ENCODE data around the gene CNTROB.

CNTROB gene

GRCh38 chr17:7967751-7968150 lies 35.7 kb downstream of the CNTROB start:
- POLR2A ChIA-PET: no interaction called here
- Histone ChIP-seq H3K36me3 (ENCODE audit: control insufficient read depth in 4 of 4, insufficient read depth in 4 of 4, low read length in 3 of 4) (no peaks in the 10 kb centered on the region), H3K27me3 (replicated peaks in 2 of 5; ENCODE audit: control insufficient read depth in 4 of 5, insufficient read depth in 5 of 5, low read length in 4 of 5) (no peaks in the 10 kb centered on the region), H3K4me1 (ENCODE audit: control extremely low read depth in 1 of 4, control insufficient read depth in 4 of 4, insufficient read depth in 4 of 4, low read length in 3 of 4) (peaks cover 0 to 3% (median 0%) of the 10 kb centered on the region in 4 experiments), H3K27ac (ENCODE audit: insufficient read depth in 1 of 2, low read depth in 1 of 2, low read length in 2 of 2, poor library complexity in 1 of 2, severe bottlenecking in 2 of 2) (no peak overlapping the region), H3K9me3 (ENCODE audit: control extremely low read depth in 1 of 5, control insufficient read depth in 4 of 5, insufficient read depth in 2 of 5, low read depth in 1 of 5, low read length in 4 of 5) (no peaks in the 10 kb centered on the region), H3K4me3 (ENCODE audit: control insufficient read depth in 1 of 7, extremely low read depth in 1 of 7, insufficient read depth in 4 of 7, low read depth in 2 of 7, low read length in 6 of 7) (no peak overlapping the region)
- no peak for DNase-seq
- 25% methylated on average over 1 of the region's 2 CpGs for WGBS (ENCODE audit: insufficient coverage)
- CTCF ChIA-PET: interaction anchor here (0.7 kb wide), 1 partner anchor 16 kb away, joined by 3 read pairs; no protein-coding TSS in a partner anchor

- no peaks in the 10 kb centered on the region for H3K36me3 ChIP-seq (ENCODE audit: control insufficient read depth in 4 of 4, insufficient read depth in 4 of 4, low read length in 3 of 4)
- WGBS (ENCODE audit: insufficient coverage): 87% methylated on average over 3 of the region's 6 CpGs
- POLR2A ChIA-PET: no interaction called here
Measured at GRCh38 chr17:7969433-7969832, 37.4 kb downstream of the CNTROB start.

GRCh38 chr17:7971651-7972050 lies 39.6 kb downstream of the CNTROB start:
- H3K4me3 ChIP-seq (ENCODE audit: control insufficient read depth in 1 of 7, extremely low read depth in 1 of 7, insufficient read depth in 4 of 7, low read depth in 2 of 7, low read length in 6 of 7): no peak overlapping the region
- ChIA-PET POLR2A (no interaction called here), CTCF (interaction anchor here (1.0 to 2.9 kb wide), 7 partner anchors 8 to 46 kb away, joined by 3 to 17 read pairs (median 6); no protein-coding TSS in a partner anchor)
- WGBS (ENCODE audit: insufficient coverage): 95% methylated on average over 4 of the region's 4 CpGs
- peaks cover 0 to 15% (median 9%) of the 10 kb centered on the region in 5 experiments for H3K9me3 ChIP-seq (ENCODE audit: control extremely low read depth in 1 of 5, control insufficient read depth in 4 of 5, insufficient read depth in 2 of 5, low read depth in 1 of 5, low read length in 4 of 5)
- H3K36me3 ChIP-seq (ENCODE audit: control insufficient read depth in 4 of 4, insufficient read depth in 4 of 4, low read length in 3 of 4): no peaks in the 10 kb centered on the region
- H3K4me1 ChIP-seq (ENCODE audit: control extremely low read depth in 1 of 4, control insufficient read depth in 4 of 4, insufficient read depth in 4 of 4, low read length in 3 of 4): peaks cover 0 to 3% (median 0%) of the 10 kb centered on the region in 4 experiments
- H3K27me3 ChIP-seq (replicated peaks in 2 of 5; ENCODE audit: control insufficient read depth in 4 of 5, insufficient read depth in 5 of 5, low read length in 4 of 5): no peaks in the 10 kb centered on the region
- H3K27ac ChIP-seq (ENCODE audit: insufficient read depth in 1 of 2, low read depth in 1 of 2, low read length in 2 of 2, poor library complexity in 1 of 2, severe bottlenecking in 2 of 2): no peak overlapping the region
- DNase-seq: no peak

More at GRCh38 chr17:7969433-7969832, 37.4 kb downstream of the CNTROB start:
- CTCF ChIA-PET: interaction anchor here (1.1 to 2.9 kb wide), 2 partner anchors 10 to 25 kb away, joined by 4 to 10 read pairs; no protein-coding TSS in a partner anchor
- Histone ChIP-seq H3K27me3 (replicated peaks in 2 of 5; ENCODE audit: control insufficient read depth in 4 of 5, insufficient read depth in 5 of 5, low read length in 4 of 5) (no peaks in the 10 kb centered on the region), H3K27ac (ENCODE audit: insufficient read depth in 1 of 2, low read depth in 1 of 2, low read length in 2 of 2, poor library complexity in 1 of 2, severe bottlenecking in 2 of 2) (no peak overlapping the region), H3K4me3 (ENCODE audit: control insufficient read depth in 1 of 7, extremely low read depth in 1 of 7, insufficient read depth in 4 of 7, low read depth in 2 of 7, low read length in 6 of 7) (no peak overlapping the region), H3K9me3 (ENCODE audit: control extremely low read depth in 1 of 5, control insufficient read depth in 4 of 5, insufficient read depth in 2 of 5, low read depth in 1 of 5, low read length in 4 of 5) (peaks cover 0 to 3% (median under 1%) of the 10 kb centered on the region in 5 experiments), H3K4me1 (ENCODE audit: control extremely low read depth in 1 of 4, control insufficient read depth in 4 of 4, insufficient read depth in 4 of 4, low read length in 3 of 4) (peaks cover 0 to 3% (median 0%) of the 10 kb centered on the region in 4 experiments)
- peak in 2 of 3 donors; percentile 60 to 64 for DNase-seq

GRCh38 chr17:7972131-7972785 lies 40.3 kb downstream of the CNTROB start:
- WGBS (ENCODE audit: insufficient coverage): 100% methylated on average over 2 of the region's 8 CpGs

GRCh38 chr17:7974638-7975131 lies 42.7 kb downstream of the CNTROB start:
- Histone ChIP-seq H3K9me3 (ENCODE audit: control extremely low read depth in 1 of 5, control insufficient read depth in 4 of 5, insufficient read depth in 2 of 5, low read depth in 1 of 5, low read length in 4 of 5) (peaks cover 0 to 15% (median 9%) of the 10 kb centered on the region in 5 experiments), H3K4me1 (ENCODE audit: control extremely low read depth in 1 of 4, control insufficient read depth in 4 of 4, insufficient read depth in 4 of 4, low read length in 3 of 4) (no peaks in the 10 kb centered on the region), H3K27me3 (replicated peaks in 2 of 5; ENCODE audit: control insufficient read depth in 4 of 5, insufficient read depth in 5 of 5, low read length in 4 of 5) (no peaks in the 10 kb centered on the region), H3K27ac (ENCODE audit: insufficient read depth in 1 of 2, low read depth in 1 of 2, low read length in 2 of 2, poor library complexity in 1 of 2, severe bottlenecking in 2 of 2) (no peak overlapping the region), H3K4me3 (ENCODE audit: control insufficient read depth in 1 of 7, extremely low read depth in 1 of 7, insufficient read depth in 4 of 7, low read depth in 2 of 7, low read length in 6 of 7) (no peak overlapping the region), H3K36me3 (ENCODE audit: control insufficient read depth in 4 of 4, insufficient read depth in 4 of 4, low read length in 3 of 4) (no peaks in the 10 kb centered on the region)
- DNase-seq: no peak
- ChIA-PET POLR2A (no interaction called here), CTCF (interaction anchor here (1.6 to 1.9 kb wide), 5 partner anchors 9 to 22 kb away, joined by 4 to 6 read pairs (median 5); no protein-coding TSS in a partner anchor)

More at GRCh38 chr17:7972131-7972785, 40.3 kb downstream of the CNTROB start:
- no peak overlapping the region for H3K27ac ChIP-seq (ENCODE audit: insufficient read depth in 1 of 2, low read depth in 1 of 2, low read length in 2 of 2, poor library complexity in 1 of 2, severe bottlenecking in 2 of 2)
- H3K27me3 ChIP-seq (replicated peaks in 2 of 5; ENCODE audit: control insufficient read depth in 4 of 5, insufficient read depth in 5 of 5, low read length in 4 of 5): no peaks in the 10 kb centered on the region
- peaks cover 0 to 3% (median 0%) of the 10 kb centered on the region in 4 experiments for H3K4me1 ChIP-seq (ENCODE audit: control extremely low read depth in 1 of 4, control insufficient read depth in 4 of 4, insufficient read depth in 4 of 4, low read length in 3 of 4)
- CTCF ChIA-PET: interaction anchor here (0.6 to 2.6 kb wide), 11 partner anchors 10 to 46 kb away, joined by 3 to 17 read pairs (median 4); no protein-coding TSS in a partner anchor
- DNase-seq: peak in 2 of 3 donors; percentile 45 to 52
- H3K36me3 ChIP-seq (ENCODE audit: control insufficient read depth in 4 of 4, insufficient read depth in 4 of 4, low read length in 3 of 4): no peaks in the 10 kb centered on the region
- no peak overlapping the region for H3K4me3 ChIP-seq (ENCODE audit: control insufficient read depth in 1 of 7, extremely low read depth in 1 of 7, insufficient read depth in 4 of 7, low read depth in 2 of 7, low read length in 6 of 7)
- POLR2A ChIA-PET: no interaction called here
- H3K9me3 ChIP-seq (ENCODE audit: control extremely low read depth in 1 of 5, control insufficient read depth in 4 of 5, insufficient read depth in 2 of 5, low read depth in 1 of 5, low read length in 4 of 5): peaks cover 0 to 15% (median 9%) of the 10 kb centered on the region in 5 experiments

GRCh38 chr17:7977039-7977438 lies 45.0 kb downstream of the CNTROB start:
- 100% methylated on average over 2 of the region's 4 CpGs for WGBS (ENCODE audit: insufficient coverage)
- H3K9me3 ChIP-seq (ENCODE audit: control extremely low read depth in 1 of 5, control insufficient read depth in 4 of 5, insufficient read depth in 2 of 5, low read depth in 1 of 5, low read length in 4 of 5): peaks cover 0 to 15% (median 9%) of the 10 kb centered on the region in 5 experiments
- ChIA-PET POLR2A (no interaction called here), CTCF (interaction anchor here (1.0 to 17.3 kb wide), 4 partner anchors 20 to 60 kb away, joined by 3 to 209 read pairs (median 5); partner anchors contain the start of genes CNTROB and RNF227)
- no peaks in the 10 kb centered on the region for H3K27me3 ChIP-seq (replicated peaks in 2 of 5; ENCODE audit: control insufficient read depth in 4 of 5, insufficient read depth in 5 of 5, low read length in 4 of 5)
- no peaks in the 10 kb centered on the region for H3K36me3 ChIP-seq (ENCODE audit: control insufficient read depth in 4 of 4, insufficient read depth in 4 of 4, low read length in 3 of 4)
- no peak overlapping the region for H3K27ac ChIP-seq (ENCODE audit: insufficient read depth in 1 of 2, low read depth in 1 of 2, low read length in 2 of 2, poor library complexity in 1 of 2, severe bottlenecking in 2 of 2)
- DNase-seq: no peak
- no peak overlapping the region for H3K4me3 ChIP-seq (ENCODE audit: control insufficient read depth in 1 of 7, extremely low read depth in 1 of 7, insufficient read depth in 4 of 7, low read depth in 2 of 7, low read length in 6 of 7)
- no peaks in the 10 kb centered on the region for H3K4me1 ChIP-seq (ENCODE audit: control extremely low read depth in 1 of 4, control insufficient read depth in 4 of 4, insufficient read depth in 4 of 4, low read length in 3 of 4)

GRCh38 chr17:7977805-7978204 lies 45.8 kb downstream of the CNTROB start:
- H3K9me3 ChIP-seq (ENCODE audit: control extremely low read depth in 1 of 5, control insufficient read depth in 4 of 5, insufficient read depth in 2 of 5, low read depth in 1 of 5, low read length in 4 of 5): peaks cover 0 to 15% (median 9%) of the 10 kb centered on the region in 5 experiments
- WGBS (ENCODE audit: insufficient coverage): 100% methylated on average over 1 of the region's 5 CpGs
- CTCF ChIA-PET: interaction anchor here (1.0 to 17.3 kb wide), 6 partner anchors 8 to 69 kb away, joined by 3 to 209 read pairs (median 8); partner anchors contain the start of genes CNTROB and RNF227
- H3K4me1 ChIP-seq (ENCODE audit: control extremely low read depth in 1 of 4, control insufficient read depth in 4 of 4, insufficient read depth in 4 of 4, low read length in 3 of 4): no peaks in the 10 kb centered on the region
- POLR2A ChIA-PET: no interaction called here
- no peak overlapping the region for H3K4me3 ChIP-seq (ENCODE audit: control insufficient read depth in 1 of 7, extremely low read depth in 1 of 7, insufficient read depth in 4 of 7, low read depth in 2 of 7, low read length in 6 of 7)
- no peaks in the 10 kb centered on the region for H3K36me3 ChIP-seq (ENCODE audit: control insufficient read depth in 4 of 4, insufficient read depth in 4 of 4, low read length in 3 of 4)
- no peak for DNase-seq
- H3K27ac ChIP-seq (ENCODE audit: insufficient read depth in 1 of 2, low read depth in 1 of 2, low read length in 2 of 2, poor library complexity in 1 of 2, severe bottlenecking in 2 of 2): no peak overlapping the region
- H3K27me3 ChIP-seq (replicated peaks in 2 of 5; ENCODE audit: control insufficient read depth in 4 of 5, insufficient read depth in 5 of 5, low read length in 4 of 5): no peaks in the 10 kb centered on the region

Measured in common myeloid progenitor, CD34-positive (primary cell).